ENCODE data around the gene TAP1.
"Not testable (repeated sequence)": the region's sequence is repeated elsewhere in the genome, so short reads cannot be mapped to it uniquely, and the experiment has no call there.

The TAP1 gene

DNA sequence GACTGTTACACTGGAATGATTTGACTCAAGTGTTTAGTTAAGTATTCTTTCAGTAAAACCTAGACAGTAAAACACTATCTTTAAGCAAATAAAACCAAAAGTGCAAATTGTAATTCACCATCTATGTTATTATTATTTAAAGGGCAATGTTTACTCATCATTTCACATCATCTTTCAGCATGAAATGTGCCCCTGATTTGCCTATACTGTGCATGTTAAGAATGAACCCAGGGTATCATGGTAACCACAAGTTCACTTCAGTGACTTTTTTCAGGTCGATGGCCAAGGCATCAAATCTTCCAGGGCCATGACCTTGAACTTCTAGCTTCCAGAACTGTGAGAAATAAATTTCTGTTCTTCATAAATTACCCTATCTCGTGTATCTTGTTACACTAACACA, 34.6 kb downstream of the TAP1 start:
- no peak overlapping the region for H3K4me3 ChIP-seq (ENCODE audit: low read depth, low read length)
- no peak for DNase-seq (ENCODE audit: low read depth)
- TF ChIP-seq, protein P1, sequence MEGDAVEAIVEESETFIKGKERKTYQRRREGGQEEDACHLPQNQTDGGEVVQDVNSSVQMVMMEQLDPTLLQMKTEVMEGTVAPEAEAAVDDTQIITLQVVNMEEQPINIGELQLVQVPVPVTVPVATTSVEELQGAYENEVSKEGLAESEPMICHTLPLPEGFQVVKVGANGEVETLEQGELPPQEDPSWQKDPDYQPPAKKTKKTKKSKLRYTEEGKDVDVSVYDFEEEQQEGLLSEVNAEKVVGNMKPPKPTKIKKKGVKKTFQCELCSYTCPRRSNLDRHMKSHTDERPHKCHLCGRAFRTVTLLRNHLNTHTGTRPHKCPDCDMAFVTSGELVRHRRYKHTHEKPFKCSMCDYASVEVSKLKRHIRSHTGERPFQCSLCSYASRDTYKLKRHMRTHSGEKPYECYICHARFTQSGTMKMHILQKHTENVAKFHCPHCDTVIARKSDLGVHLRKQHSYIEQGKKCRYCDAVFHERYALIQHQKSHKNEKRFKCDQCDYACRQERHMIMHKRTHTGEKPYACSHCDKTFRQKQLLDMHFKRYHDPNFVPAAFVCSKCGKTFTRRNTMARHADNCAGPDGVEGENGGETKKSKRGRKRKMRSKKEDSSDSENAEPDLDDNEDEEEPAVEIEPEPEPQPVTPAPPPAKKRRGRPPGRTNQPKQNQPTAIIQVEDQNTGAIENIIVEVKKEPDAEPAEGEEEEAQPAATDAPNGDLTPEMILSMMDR (conservative IDR thresholded peaks at IDR 0.05; ENCODE audit: low read depth, low read length), result no peak

DNA sequence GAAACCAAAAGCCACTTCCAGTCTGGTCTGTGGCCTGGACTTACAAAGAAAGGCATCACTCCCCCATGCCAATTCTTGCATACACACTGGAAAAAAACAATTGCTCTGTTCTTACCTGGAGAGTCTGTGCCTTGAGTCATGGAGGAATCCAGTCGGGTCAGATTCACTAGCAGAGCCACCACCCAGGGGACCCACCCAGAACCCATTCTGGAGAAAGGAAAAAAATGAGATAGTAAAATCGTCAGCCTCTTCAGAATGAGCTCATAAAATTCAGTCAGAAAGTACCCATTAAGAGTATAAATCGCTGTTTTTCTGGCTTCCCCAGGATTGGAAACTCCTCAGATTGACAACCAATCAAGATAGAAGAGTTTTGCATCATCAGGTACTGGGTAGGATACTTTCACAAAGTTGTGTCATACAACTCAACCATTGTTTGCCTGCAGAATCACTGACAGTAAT, 36.7 kb downstream of the TAP1 start, which contains the start of gene HLA-DOB:
Gene HLA-DOB (minus strand): TSS at position 257 of the 459 bp plus-strand sequence. CDS start 51 bp downstream, at position 206.
- TF ChIP-seq, protein P1 (conservative IDR thresholded peaks at IDR 0.05; ENCODE audit: low read depth, low read length), result no peak
- peak; percentile 64 for DNase-seq (ENCODE audit: low read depth)
- no peak within 1 kb of the TSS for H3K4me3 ChIP-seq (ENCODE audit: low read depth, low read length)

GRCh38 chr6:32815996-32816395, 37.5 kb downstream of the TAP1 start:
- DNase-seq (ENCODE audit: low read depth), result no peak
- no peak overlapping the region for H3K4me3 ChIP-seq (ENCODE audit: low read depth, low read length)
- TF ChIP-seq, protein P1 (conservative IDR thresholded peaks at IDR 0.05; ENCODE audit: low read depth, low read length), result no peak

DNA sequence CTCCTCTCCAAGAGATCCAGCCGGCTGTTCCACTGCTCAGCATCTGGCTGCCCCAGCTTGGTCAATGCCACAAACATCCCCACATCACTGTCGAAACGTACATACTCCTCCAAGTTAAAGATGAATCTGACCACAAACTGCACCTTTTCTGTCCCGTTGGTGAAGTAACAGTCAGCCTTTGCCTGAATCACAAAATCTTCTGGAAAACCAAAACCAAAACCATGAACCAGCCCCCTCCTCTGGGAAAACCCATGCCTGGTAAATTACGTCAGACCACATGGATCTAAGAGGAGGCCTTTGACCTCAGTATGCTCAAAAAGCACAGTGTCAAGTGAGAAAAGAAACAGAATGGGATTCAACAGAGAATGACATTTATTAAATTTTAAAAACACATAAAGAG, 38.4 kb downstream of the TAP1 start:
- TF ChIP-seq, protein P1 (conservative IDR thresholded peaks at IDR 0.05; ENCODE audit: low read depth, low read length), result no peak
- H3K4me3 ChIP-seq (ENCODE audit: low read depth, low read length), result no peak overlapping the region
- peak; percentile 45 for DNase-seq (ENCODE audit: low read depth)

- DNase-seq (ENCODE audit: low read depth), result no peak
- TF ChIP-seq, protein P1 (conservative IDR thresholded peaks at IDR 0.05; ENCODE audit: low read depth, low read length), result no peak
- no peak overlapping the region for H3K4me3 ChIP-seq (ENCODE audit: low read depth, low read length)
Measured at GRCh38 chr6:32814145-32814544, 39.4 kb downstream of the TAP1 start.

GRCh38 chr6:32809171-32809570, 44.3 kb downstream of the TAP1 start:
- no peak for DNase-seq (ENCODE audit: low read depth)
- TF ChIP-seq, protein P1 (conservative IDR thresholded peaks at IDR 0.05; ENCODE audit: low read depth, low read length), result no peak
- no peak overlapping the region for H3K4me3 ChIP-seq (ENCODE audit: low read depth, low read length)

GRCh38 chr6:32807020-32807580, 46.4 kb downstream of the TAP1 start:
- no peak overlapping the region for H3K4me3 ChIP-seq (ENCODE audit: low read depth, low read length)
- TF ChIP-seq, protein P1 (conservative IDR thresholded peaks at IDR 0.05; ENCODE audit: low read depth, low read length), result no peak
- no peak for DNase-seq (ENCODE audit: low read depth)

DNA sequence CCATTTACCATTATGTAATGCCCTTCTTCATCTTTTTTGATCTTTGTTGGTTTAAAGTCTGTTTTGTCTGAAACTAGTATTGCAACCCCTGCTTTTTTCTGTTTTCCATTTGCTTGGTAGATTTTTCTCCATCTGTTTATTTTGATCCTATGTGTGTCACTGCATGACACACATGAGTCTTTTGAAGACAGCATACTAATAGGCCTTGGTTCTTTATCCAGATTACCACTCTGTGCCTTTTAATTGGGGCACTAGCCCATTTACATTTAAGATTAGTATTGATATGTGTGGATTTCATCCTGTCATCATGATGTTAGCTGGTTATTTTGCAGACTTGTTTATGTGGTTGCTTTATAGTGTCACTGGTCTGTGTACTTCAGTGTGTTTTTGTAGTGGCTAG, 48.1 kb downstream of the TAP1 start:
- H3K4me3 ChIP-seq (ENCODE audit: low read depth, low read length); DNase-seq (ENCODE audit: low read depth): not testable (repeated sequence)
